HepG2 (cell line): ENCODE data around the gene HPRT1. TPM values are rescaled to one million over a fixed set of nuclear protein-coding genes. Genes with fewer than 3 reads are reported as not detected.
A peak's percentile ranks its signal among the peaks of the same experiment; 100 is the strongest.

Source experiments
- ATAC-seq: fragments of 200-7000 bp; cut with Tn5 transposase; 3 replicates; pipeline ENCODE4 v1.9.1; 2020; ENCODE audit warnings: mild to moderate bottlenecking, moderate library complexity
- BruUV-seq: library from RNA; stranded (reverse); fragments of 400-500 nt; replicated peaks from 2 replicates; lab custom pipeline; 2021; lab: Mats Ljungman, UMichigan
- CTCF ChIA-PET: fragments of 300-600 bp; formaldehyde crosslinking; extraction: SDS; loops from one replicate; lab custom pipeline; 2021; ENCODE audit warnings: low total read pairs, inconsistent platforms, low intra/inter-chr PET ratio; lab: Yijun Ruan, JAX
- POLR2A ChIA-PET: fragments of 350-600 bp; sonication (Branson Sonifier 250); formaldehyde crosslinking; loops from one replicate; lab custom pipeline; 2020; ENCODE audit warnings: antibody characterized with exemption, inconsistent platforms; lab: Yijun Ruan, JAX
- DNase-seq: peaks from one replicate; pipeline ENCODE4 v3.0.0-alpha.2; 2015; ENCODE audit warnings: low spot score
- FAIRE-seq: peaks from 3 replicates; lab custom pipeline; 2011; peaks lifted over from hg19 to GRCh38; lab: Jason Lieb, UNC
- H2AFZ ChIP-seq: one replicate; pipeline ENCODE4 v1.6.1; 2011; ENCODE audit warnings: low read length, inconsistent platforms
- H3K27ac ChIP-seq: fragments of 300-600 bp; 3 replicates; pipeline ENCODE4 v1.8.0; 2011; ENCODE audit warnings: mixed run types, mild to moderate bottlenecking, mixed read lengths, low read length, inconsistent platforms; ENCODE audit not compliant: insufficient read depth; ENCODE audit errors: extremely low read length
- H3K27me3 ChIP-seq, 2 experiments: fragments of 200-600 bp in 1 of 2; 2 replicates in 1 of 2; 3 replicates in 1 of 2; pipeline versions ENCODE4 v1.6.0 to v1.8.0; 2011; ENCODE audit warnings: low read length in 2 of 2, mild to moderate bottlenecking in 2 of 2, moderate library complexity in 2 of 2, inconsistent platforms in 1 of 2; ENCODE audit not compliant: insufficient read depth in 2 of 2, control insufficient read depth in 1 of 2
- H3K36me3 ChIP-seq, 2 experiments: fragments of 200-600 bp in 1 of 2; replicated peaks in 1 of 2; 2 replicates in 1 of 2; 3 replicates in 1 of 2; pipeline versions ENCODE4 v1.5.1 to v1.8.0; 2011; ENCODE audit warnings: low read length in 2 of 2, inconsistent platforms in 1 of 2; ENCODE audit not compliant: insufficient read depth in 2 of 2, control insufficient read depth in 1 of 2
- H3K4me1 ChIP-seq: 2 replicates; pipeline ENCODE4 v1.5.1; 2012; ENCODE audit warnings: low read length, inconsistent platforms; ENCODE audit not compliant: insufficient read depth
- H3K4me2 ChIP-seq: 2 replicates; pipeline ENCODE4 v1.6.0; 2011; ENCODE audit warnings: low read depth, low read length, inconsistent platforms
- H3K4me3 ChIP-seq, 3 experiments: fragments of 200-600 bp in 1 of 3; sonication (generic), shearing (Covaris generic) in 1 of 3; replicated peaks in 1 of 3; 2 replicates each; pipeline ENCODE4 v1.5.1; 2011 to 2016; ENCODE audit warnings: low read length in 3 of 3, inconsistent platforms in 2 of 3, low read depth in 2 of 3, mild to moderate bottlenecking in 2 of 3, control low read depth in 1 of 3, mixed read lengths in 1 of 3; ENCODE audit not compliant: insufficient read depth in 1 of 3
- H3K79me2 ChIP-seq: one replicate; pipeline ENCODE4 v1.6.1; 2011; ENCODE audit warnings: low read length, inconsistent platforms; ENCODE audit not compliant: insufficient read depth
- H3K9ac ChIP-seq: 2 replicates; pipeline ENCODE4 v1.6.0; 2011; ENCODE audit warnings: mild to moderate bottlenecking, low read depth, low read length, inconsistent platforms; ENCODE audit not compliant: insufficient read depth
- H3K9me3 ChIP-seq: 2 replicates; pipeline ENCODE4 v1.5.1; 2012; ENCODE audit warnings: mild to moderate bottlenecking, low read length
- H4K20me1 ChIP-seq: 2 replicates; pipeline ENCODE4 v1.6.0; 2011; ENCODE audit warnings: inconsistent platforms, mild to moderate bottlenecking, low read length, moderate library complexity; ENCODE audit not compliant: insufficient read depth
- ARNTL ChIP-seq: sonication (generic); formaldehyde crosslinking; IDR thresholded peaks from 2 replicates; pipeline ENCODE4 v1.4.0; 2020; ENCODE audit warnings: mild to moderate bottlenecking, missing genetic modification reagents
- CC2D1A ChIP-seq: sonication (generic); formaldehyde crosslinking; IDR thresholded peaks from 2 replicates; pipeline ENCODE4 v1.8.1; 2023; ENCODE audit warnings: mild to moderate bottlenecking, missing genetic modification reagents
- KLF12 ChIP-seq: sonication (generic); formaldehyde crosslinking; IDR thresholded peaks from 2 replicates; pipeline ENCODE4 v1.4.0; 2020; ENCODE audit warnings: missing genetic modification reagents, borderline replicate concordance
- MTF1 ChIP-seq: sonication (generic); formaldehyde crosslinking; IDR thresholded peaks from 2 replicates; pipeline ENCODE4 v1.5.0; 2020; ENCODE audit warnings: missing genetic modification reagents
- NFYC ChIP-seq: IDR thresholded peaks from 2 replicates; pipeline ENCODE4 v1.6.1; 2016; ENCODE audit warnings: missing genetic modification reagents, missing compliant biosample characterization
- REXO4 ChIP-seq: sonication (generic); formaldehyde crosslinking; IDR thresholded peaks from 2 replicates; pipeline ENCODE4 v1.8.0; 2022; ENCODE audit warnings: missing genetic modification reagents, mild to moderate bottlenecking, borderline replicate concordance
- SIN3A ChIP-seq: IDR thresholded peaks from 2 replicates; pipeline ENCODE4 v1.6.1; 2011; ENCODE audit warnings: low read depth, mild to moderate bottlenecking, control low read depth, low read length, borderline replicate concordance
- ZKSCAN5 ChIP-seq: sonication (generic); formaldehyde crosslinking; IDR thresholded peaks from 2 replicates; pipeline ENCODE4 v1.5.1; 2020; ENCODE audit warnings: mild to moderate bottlenecking, missing genetic modification reagents
- ZNF124 ChIP-seq: sonication (generic); formaldehyde crosslinking; IDR thresholded peaks from 2 replicates; pipeline ENCODE4 v1.4.0; 2020; ENCODE audit warnings: missing genetic modification reagents
- ZNF274 ChIP-seq: sonication (generic); formaldehyde crosslinking; IDR thresholded peaks from 2 replicates; pipeline ENCODE4 v1.5.1; 2020; ENCODE audit warnings: mild to moderate bottlenecking, missing genetic modification reagents
- ZNF441 ChIP-seq: sonication (generic); formaldehyde crosslinking; IDR thresholded peaks from 2 replicates; pipeline ENCODE4 v1.7.0; 2021; ENCODE audit warnings: missing genetic modification reagents, borderline replicate concordance
- ZNF709 ChIP-seq: sonication (generic); formaldehyde crosslinking; IDR thresholded peaks from 2 replicates; pipeline ENCODE4 v1.5.0; 2020; ENCODE audit warnings: mild to moderate bottlenecking, missing genetic modification reagents
- WGBS: methylation state at CpG from one replicate; pipeline ENCODE4 v1.1.6; 2017; ENCODE audit warnings: low lambda C conversion rate; 5-methylcytosine and 5-hydroxymethylcytosine counted together
- in situ Hi-C: cut with HindIII; loops from 2 replicates; pipeline ENCODE4 v1.10.0; 2017; ENCODE audit warnings: low pct_unique_long_range_greater_than_20kb; ENCODE audit not compliant: extremely low pct_ligation_motif_present
- intact Hi-C: fragments of 100-400 bp; cut with micrococcal nuclease; formaldehyde crosslinking; loops from one replicate; pipeline ENCODE4 v1.10.0; 2022; ENCODE audit not compliant: unreplicated experiment
- polyA plus RNA-seq, 8 experiments: library from polyadenylated mRNA; depleted of rRNA in 3 of 8; stranded (reverse) in 7 of 8; unstranded in 1 of 8; fragments of >200 nt; fragmentation: Illumina TruSeq in 4 of 8; extraction: Trizol in 4 of 8; gene quantifications; 2 replicates each; pipeline versions ENCODE4 v1.2.1 to v1.2.3, GENCODE V29; 2011 to 2016; ENCODE audit warnings: low read depth in 4 of 8, missing spikeins in 1 of 8, mixed read lengths in 1 of 8; ENCODE audit not compliant: insufficient read depth in 1 of 8
- total RNA-seq, 5 experiments: library from RNA; depleted of rRNA; stranded (reverse); fragments of >200 nt; fragmentation: Illumina TruSeq; extraction: Trizol; gene quantifications; 2 replicates each; pipeline ENCODE4 v1.2.3, GENCODE V29; 2016; ENCODE audit warnings: low read depth in 1 of 5
- TF ChIP-seq, protein P1 (sequence below): sonication (generic); formaldehyde crosslinking; IDR thresholded peaks from 2 replicates; pipeline ENCODE4 v1.5.0; 2020; ENCODE audit warnings: missing genetic modification reagents
- TF ChIP-seq, protein P2 (sequence below): sonication (generic); formaldehyde crosslinking; conservative IDR thresholded peaks from 2 replicates; pipeline ENCODE4 v1.4.0; 2020; ENCODE audit warnings: missing genetic modification reagents
- TF ChIP-seq, protein P3 (sequence below): sonication (generic); formaldehyde crosslinking; IDR thresholded peaks from 2 replicates; pipeline ENCODE4 v1.4.0; 2020; ENCODE audit warnings: mild to moderate bottlenecking, missing genetic modification reagents

HPRT1 gene
- total and polyA plus RNA-seq, 2 of the 13 experiments (the other 11 are each of a cell fraction or from before 2014, with no cell fraction given), result 4.6 to 25.2 TPM

DNA sequence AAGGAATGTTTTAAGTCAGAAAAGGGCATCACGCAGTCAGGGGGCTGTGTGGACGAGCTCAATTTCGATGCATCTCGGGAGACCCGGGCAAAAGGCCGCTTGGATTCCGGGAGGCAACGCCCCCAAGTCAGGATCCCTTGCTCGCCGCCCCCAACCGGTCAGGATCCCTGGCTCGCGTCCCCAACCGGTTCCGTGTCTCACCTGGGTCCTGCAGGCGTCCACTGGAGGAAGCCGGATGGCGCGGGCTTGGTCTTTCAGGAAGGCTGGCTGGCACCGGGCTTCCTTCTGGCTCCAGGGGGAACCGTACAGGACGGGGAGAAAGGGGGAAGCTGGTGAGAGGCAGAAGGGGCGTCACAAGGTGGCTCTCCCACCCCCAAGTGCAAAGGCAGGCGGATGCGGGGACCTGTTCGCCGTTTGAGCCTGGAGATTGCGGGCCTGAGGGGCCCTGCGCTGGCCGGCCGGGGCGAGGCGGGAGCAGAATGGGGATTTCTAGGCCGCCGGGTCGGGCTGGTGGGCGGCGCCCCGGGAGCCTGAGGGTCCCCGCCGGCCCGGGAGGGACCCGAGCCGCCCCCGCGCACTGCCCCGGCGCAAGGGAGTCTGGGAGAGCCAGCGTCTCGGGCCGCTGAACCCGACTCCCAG lies 84.7 kb downstream of the HPRT1 start:
- H3K36me3 ChIP-seq, result no peaks in the 10 kb centered on the region
- ATAC-seq, result peak; percentile 69
- no TSS peak for BruUV-seq
- H3K27me3 ChIP-seq, result peaks cover 0 to 13% of the 10 kb centered on the region in 2 experiments; a peak in 1 of 5 replicates
- no peak for DNase-seq
- H3K4me3 ChIP-seq, result peak overlapping the region; percentile 30 to 60 (median 36); a peak in 4 of 6 replicates
- H2AFZ ChIP-seq, result no peak overlapping the region
- TF ChIP-seq ZNF124 (CRISPR knock-in tag), result no peak
- no peak for TF ChIP-seq ZNF441 (CRISPR knock-in tag)
- TF ChIP-seq REXO4 (CRISPR knock-in tag), result no peak
- TF ChIP-seq KLF12 (CRISPR knock-in tag), result no peak
- TF ChIP-seq SIN3A, result no peak
- TF ChIP-seq MTF1 (CRISPR knock-in tag), result no peak
- H3K9ac ChIP-seq, result no peak overlapping the region
- no peaks in the 10 kb centered on the region for H4K20me1 ChIP-seq
- no peak overlapping the region for H3K27ac ChIP-seq
- in situ Hi-C loops, result no loop called here
- intact Hi-C loops, result no loop called here
- no peaks in the 10 kb centered on the region for H3K4me1 ChIP-seq
- FAIRE-seq, result no peak
- 0% methylated on average over 4 of the region's 52 CpGs for whole genome bisulfite sequencing
- no peaks in the 10 kb centered on the region for H3K9me3 ChIP-seq
- peak overlapping the region; percentile 67 for H3K4me2 ChIP-seq
- ChIA-PET CTCF (no interaction called here), POLR2A (no interaction called here)
- H3K79me2 ChIP-seq, result no peaks in the 10 kb centered on the region

DNA sequence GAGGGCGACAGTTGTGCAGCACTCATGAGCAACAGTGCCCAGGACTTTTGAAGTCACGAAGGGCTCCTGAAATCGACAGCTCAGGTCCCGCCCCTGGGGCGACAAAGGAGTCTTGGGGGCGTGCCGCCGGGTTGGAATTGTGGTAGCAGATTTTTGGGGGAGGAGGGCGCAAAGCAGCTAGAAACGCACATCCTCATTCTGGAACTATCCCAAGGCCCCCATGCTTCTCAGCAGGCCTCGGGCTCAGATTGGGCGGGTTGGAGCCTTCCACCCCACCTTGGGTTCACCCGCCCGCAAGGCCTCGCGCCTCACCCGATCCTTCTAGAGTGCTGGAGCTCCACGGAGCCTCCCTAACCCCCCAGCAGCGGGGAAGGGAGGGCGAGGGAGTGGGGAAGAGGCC lies 85.5 kb downstream of the HPRT1 start:
- BruUV-seq, result no TSS peak
- CTCF ChIA-PET, result no interaction called here
- no peak overlapping the region for H3K4me3 ChIP-seq
- H3K4me1 ChIP-seq, result no peaks in the 10 kb centered on the region
- H3K27me3 ChIP-seq, result peaks cover 0 to 13% of the 10 kb centered on the region in 2 experiments; a peak in 1 of 5 replicates
- DNase-seq, result no peak
- H4K20me1 ChIP-seq, result no peaks in the 10 kb centered on the region
- no peak overlapping the region for H3K9ac ChIP-seq
- in situ Hi-C loops, result no loop called here
- no peak overlapping the region for H2AFZ ChIP-seq
- H3K4me2 ChIP-seq, result no peak overlapping the region
- POLR2A ChIA-PET, result no interaction called here
- intact Hi-C loops, result no loop called here
- ATAC-seq, result no peak
- no peaks in the 10 kb centered on the region for H3K36me3 ChIP-seq
- H3K79me2 ChIP-seq, result no peaks in the 10 kb centered on the region
- H3K27ac ChIP-seq, result no peak overlapping the region
- FAIRE-seq, result no peak
- H3K9me3 ChIP-seq, result no peaks in the 10 kb centered on the region
- WGBS, result 100% methylated on average over 4 of the region's 20 CpGs
- no peak for TF ChIP-seq ARNTL
- TF ChIP-seq, protein P1, sequence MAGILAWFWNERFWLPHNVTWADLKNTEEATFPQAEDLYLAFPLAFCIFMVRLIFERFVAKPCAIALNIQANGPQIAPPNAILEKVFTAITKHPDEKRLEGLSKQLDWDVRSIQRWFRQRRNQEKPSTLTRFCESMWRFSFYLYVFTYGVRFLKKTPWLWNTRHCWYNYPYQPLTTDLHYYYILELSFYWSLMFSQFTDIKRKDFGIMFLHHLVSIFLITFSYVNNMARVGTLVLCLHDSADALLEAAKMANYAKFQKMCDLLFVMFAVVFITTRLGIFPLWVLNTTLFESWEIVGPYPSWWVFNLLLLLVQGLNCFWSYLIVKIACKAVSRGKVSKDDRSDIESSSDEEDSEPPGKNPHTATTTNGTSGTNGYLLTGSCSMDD (CRISPR knock-in tag), result no peak
- TF ChIP-seq ZKSCAN5 (CRISPR knock-in tag), result no peak
- no peak for TF ChIP-seq NFYC (CRISPR knock-in tag)
- TF ChIP-seq ZNF274 (CRISPR knock-in tag), result no peak
- TF ChIP-seq, protein P2, sequence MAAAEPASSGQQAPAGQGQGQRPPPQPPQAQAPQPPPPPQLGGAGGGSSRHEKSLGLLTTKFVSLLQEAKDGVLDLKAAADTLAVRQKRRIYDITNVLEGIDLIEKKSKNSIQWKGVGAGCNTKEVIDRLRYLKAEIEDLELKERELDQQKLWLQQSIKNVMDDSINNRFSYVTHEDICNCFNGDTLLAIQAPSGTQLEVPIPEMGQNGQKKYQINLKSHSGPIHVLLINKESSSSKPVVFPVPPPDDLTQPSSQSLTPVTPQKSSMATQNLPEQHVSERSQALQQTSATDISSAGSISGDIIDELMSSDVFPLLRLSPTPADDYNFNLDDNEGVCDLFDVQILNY (CRISPR knock-in tag), result no peak
- no peak for TF ChIP-seq ZNF709 (CRISPR knock-in tag)
- no peak for TF ChIP-seq CC2D1A (CRISPR knock-in tag)
- TF ChIP-seq, protein P3, sequence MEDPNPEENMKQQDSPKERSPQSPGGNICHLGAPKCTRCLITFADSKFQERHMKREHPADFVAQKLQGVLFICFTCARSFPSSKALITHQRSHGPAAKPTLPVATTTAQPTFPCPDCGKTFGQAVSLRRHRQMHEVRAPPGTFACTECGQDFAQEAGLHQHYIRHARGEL (CRISPR knock-in tag), result no peak
